ENCODE data around the gene PLPP4. TPM values are rescaled to one million over a fixed set of nuclear protein-coding genes. Genes with fewer than 3 reads are reported as not detected.

Gene PLPP4
- total RNA-seq, 1 donor from 2014 or later = not detected

DNA sequence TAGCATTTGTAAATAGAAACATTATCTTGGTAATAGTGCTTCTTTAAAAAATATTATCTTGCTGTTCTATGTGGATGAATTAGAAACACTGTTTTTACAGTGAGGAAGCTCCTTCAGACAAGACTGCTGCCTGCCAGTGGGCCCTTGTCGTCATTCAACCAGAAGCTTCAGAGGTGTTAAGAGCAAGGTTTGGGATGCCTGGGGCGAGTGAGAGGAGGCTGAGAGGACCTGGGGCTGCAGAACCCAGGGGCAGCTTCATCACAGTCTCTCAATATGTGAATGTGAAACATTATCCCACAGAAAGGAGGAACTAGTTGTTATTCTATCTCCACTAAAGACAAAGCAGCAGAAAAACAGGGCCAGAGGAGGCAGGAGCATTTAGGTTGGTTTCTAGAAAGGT lies 8.1 kb downstream of the PLPP4 start:
- Histone ChIP-seq H3F3A (ENCODE audit: low read depth) (no peaks in the 10 kb centered on the region), H3K4me2 (no peak overlapping the region), H3K9ac (no peak overlapping the region), H3K4me1 (no peaks in the 10 kb centered on the region), H4K20me1 (ENCODE audit: low read depth) (no peaks in the 10 kb centered on the region), H3K9me3 (ENCODE audit: low read depth) (no peaks in the 10 kb centered on the region), H3K79me2 (ENCODE audit: low read depth) (no peaks in the 10 kb centered on the region), H3K36me3 (no peaks in the 10 kb centered on the region), H3K27me3 (peaks cover 17% of the 10 kb centered on the region), H3K4me3 (no peak overlapping the region), H3K27ac (no peak overlapping the region), H2AFZ (replicated peaks) (no peak overlapping the region)
- H3K9me3 Mint-ChIP-seq = no peaks in the 10 kb centered on the region
- no peaks in the 10 kb centered on the region for H3K4me1 Mint-ChIP-seq
- H3K4me3 Mint-ChIP-seq = no peak overlapping the region
- no peak overlapping the region for H3K27ac Mint-ChIP-seq
- DNase-seq (ENCODE audit: low spot score) = no peak
- TF ChIP-seq EZH2 (IDR thresholded peaks at IDR 0.05) = no peak
- TF ChIP-seq CTCF (IDR thresholded peaks at IDR 0.05) = no peak
- no peak for TF ChIP-seq EZH2phosphoT487 (IDR thresholded peaks at IDR 0.05)
- H3K27me3 Mint-ChIP-seq (ENCODE audit: insufficient read depth, low read depth) = peaks cover 2% of the 10 kb centered on the region
- no peaks in the 10 kb centered on the region for H3K36me3 Mint-ChIP-seq

- Histone ChIP-seq H3K27ac (no peak overlapping the region), H3K4me2 (no peak overlapping the region), H3K4me1 (no peaks in the 10 kb centered on the region), H3K27me3 (peaks cover 9% of the 10 kb centered on the region), H3K4me3 (no peak overlapping the region), H3K9ac (no peak overlapping the region), H3K9me3 (ENCODE audit: low read depth) (no peaks in the 10 kb centered on the region), H2AFZ (replicated peaks) (no peak overlapping the region), H3K79me2 (ENCODE audit: low read depth) (no peaks in the 10 kb centered on the region), H3K36me3 (no peaks in the 10 kb centered on the region), H4K20me1 (ENCODE audit: low read depth) (no peaks in the 10 kb centered on the region), H3F3A (ENCODE audit: low read depth) (no peaks in the 10 kb centered on the region)
- no peaks in the 10 kb centered on the region for H3K9me3 Mint-ChIP-seq
- no peak for DNase-seq (ENCODE audit: low spot score)
- H3K36me3 Mint-ChIP-seq = no peaks in the 10 kb centered on the region
- no peak overlapping the region for H3K27ac Mint-ChIP-seq
- no peak overlapping the region for H3K4me3 Mint-ChIP-seq
- H3K27me3 Mint-ChIP-seq (ENCODE audit: insufficient read depth, low read depth) = peaks cover 2% of the 10 kb centered on the region
- TF ChIP-seq CTCF (IDR thresholded peaks at IDR 0.05) (no peak), EZH2phosphoT487 (IDR thresholded peaks at IDR 0.05) (no peak), EZH2 (IDR thresholded peaks at IDR 0.05) (no peak)
- H3K4me1 Mint-ChIP-seq = no peaks in the 10 kb centered on the region
Measured at GRCh38 chr10:120466006-120466405, 9.0 kb downstream of the PLPP4 start.

GRCh38 chr10:120473593-120473992 lies 16.6 kb downstream of the PLPP4 start:
- Mint-ChIP-seq H3K4me3 (no peak overlapping the region), H3K27me3 (ENCODE audit: insufficient read depth, low read depth) (no peaks in the 10 kb centered on the region)
- H3K27me3 ChIP-seq = no peaks in the 10 kb centered on the region

More at GRCh38 chr10:120473593-120473992, 16.6 kb downstream of the PLPP4 start:
- no peaks in the 10 kb centered on the region for H4K20me1 ChIP-seq (ENCODE audit: low read depth)
- H3K4me1 Mint-ChIP-seq = no peaks in the 10 kb centered on the region
- H3K79me2 ChIP-seq (ENCODE audit: low read depth) = no peaks in the 10 kb centered on the region
- TF ChIP-seq EZH2 (IDR thresholded peaks at IDR 0.05) (no peak), EZH2phosphoT487 (IDR thresholded peaks at IDR 0.05) (no peak), CTCF (IDR thresholded peaks at IDR 0.05) (no peak)
- no peaks in the 10 kb centered on the region for H3F3A ChIP-seq (ENCODE audit: low read depth)
- no peak overlapping the region for H3K27ac Mint-ChIP-seq
- H3K36me3 ChIP-seq = no peaks in the 10 kb centered on the region
- H3K9me3 ChIP-seq (ENCODE audit: low read depth) = peaks cover 10% of the 10 kb centered on the region
- no peak overlapping the region for H3K4me3 ChIP-seq
- DNase-seq (ENCODE audit: low spot score) = no peak
- H3K27ac ChIP-seq = no peak overlapping the region
- H2AFZ ChIP-seq (replicated peaks) = no peak overlapping the region
- no peak overlapping the region for H3K9ac ChIP-seq
- no peak overlapping the region for H3K4me2 ChIP-seq
- no peaks in the 10 kb centered on the region for H3K9me3 Mint-ChIP-seq
- no peaks in the 10 kb centered on the region for H3K36me3 Mint-ChIP-seq
- H3K4me1 ChIP-seq = no peaks in the 10 kb centered on the region
